Breast epithelium (tissue), 4 donors: ENCODE data around the gene MC3R. TPM values are rescaled to one million over a fixed set of nuclear protein-coding genes. Genes with fewer than 3 reads are reported as not detected.

ENCODE experiments used
- DNase-seq, 2 donors: peaks; one replicate each; pipeline ENCODE4 v3.0.0-alpha.2; 2019; ENCODE audit warnings: low spot score in 2 of 2
- H3K27ac ChIP-seq, 2 donors: fragments of 200-600 bp; sonication (generic) in 1 of 2; one replicate each; pipeline ENCODE4 v1.5.1; 2016 to 2019; ENCODE audit warnings: mild to moderate bottlenecking in 1 of 2
- H3K27me3 ChIP-seq, 2 donors: fragments of 200-600 bp; sonication (generic) in 1 of 2; one replicate each; pipeline versions ENCODE4 v1.5.1 to v1.6.0; 2017 to 2019; ENCODE audit warnings: control low read depth in 1 of 2, mild to moderate bottlenecking in 1 of 2
- H3K36me3 ChIP-seq: fragments of 200-600 bp; one replicate; pipeline ENCODE4 v1.5.1; 2019
- H3K4me1 ChIP-seq, 2 donors: fragments of 200-600 bp; sonication (generic); one replicate each; pipeline ENCODE4 v1.5.1; 2016 to 2019; ENCODE audit warnings: control low read depth in 1 of 2
- H3K4me3 ChIP-seq, 3 donors: fragments of 200-600 bp; sonication (generic); 1 replicate in 2 of 3; 2 replicates in 1 of 3; pipeline ENCODE4 v1.5.1; 2016 to 2019; ENCODE audit warnings: mild to moderate bottlenecking in 3 of 3, moderate library complexity in 2 of 3
- H3K9me3 ChIP-seq, 2 donors: fragments of 200-600 bp; sonication (generic) in 1 of 2; one replicate each; pipeline ENCODE4 v1.5.1; 2016 to 2019; ENCODE audit warnings: control low read depth in 1 of 2
- CTCF ChIP-seq, 3 donors: fragments of 450-650 bp; IDR thresholded peaks; one replicate each; pipeline ENCODE4 v1.5.1; 2016 to 2017; ENCODE audit warnings: antibody characterized with exemption in 3 of 3, mild to moderate bottlenecking in 3 of 3, moderate library complexity in 3 of 3
- POLR2A ChIP-seq: fragments of 450-650 bp; IDR thresholded peaks from one replicate; pipeline ENCODE4 v1.6.1; 2016; ENCODE audit warnings: antibody characterized with exemption, mild to moderate bottlenecking, moderate library complexity
- POLR2AphosphoS5 ChIP-seq, 3 donors: sonication (generic); formaldehyde crosslinking; IDR thresholded peaks; one replicate each; pipeline ENCODE4 v1.6.1; 2017; ENCODE audit warnings: antibody characterized with exemption in 3 of 3
- intact Hi-C: fragments of 100-400 bp; cut with DNase I; formaldehyde crosslinking; loops from one replicate; pipeline ENCODE4 v1.15.1; 2023; ENCODE audit warnings: low total_unique reads
- total RNA-seq, 3 donors: library from RNA; depleted of rRNA; stranded (reverse); fragments of >200 nt; gene quantifications; one replicate each; pipeline ENCODE4 v1.1.0, GENCODE V29; 2016

MC3R gene
- total RNA-seq, 3 donors from 2014 or later = not detected

- no peaks in the 10 kb centered on the region for H3K9me3 ChIP-seq
- intact Hi-C loops = no loop called here
- DNase-seq = no peak
- no peak for TF ChIP-seq POLR2A
- no peak for TF ChIP-seq POLR2AphosphoS5 (IDR thresholded peaks at IDR 0.05)
- no peak for TF ChIP-seq CTCF (IDR thresholded peaks at IDR 0.05)
- no peaks in the 10 kb centered on the region for H3K27me3 ChIP-seq
- no peak overlapping the region for H3K4me3 ChIP-seq
- H3K36me3 ChIP-seq = no peaks in the 10 kb centered on the region
- no peaks in the 10 kb centered on the region for H3K4me1 ChIP-seq
- no peak overlapping the region for H3K27ac ChIP-seq
Measured at GRCh38 chr20:56285496-56285895, 37.0 kb downstream of the MC3R start.

GRCh38 chr20:56289652-56290051 is 41.1 kb downstream of the MC3R start:
- H3K4me3 ChIP-seq = no peak overlapping the region
- intact Hi-C loops = no loop called here
- no peaks in the 10 kb centered on the region for H3K4me1 ChIP-seq
- no peaks in the 10 kb centered on the region for H3K36me3 ChIP-seq
- H3K27me3 ChIP-seq = peaks cover 0 to 5% of the 10 kb centered on the region in 2 donors
- H3K9me3 ChIP-seq = no peaks in the 10 kb centered on the region
- H3K27ac ChIP-seq = no peak overlapping the region
- TF ChIP-seq CTCF (IDR thresholded peaks at IDR 0.05) (no peak), POLR2A (no peak), POLR2AphosphoS5 (IDR thresholded peaks at IDR 0.05) (no peak)
- no peak for DNase-seq

- H3K9me3 ChIP-seq = no peaks in the 10 kb centered on the region
- H3K4me3 ChIP-seq = no peak overlapping the region
- intact Hi-C loops = no loop called here
- no peak for DNase-seq
- H3K36me3 ChIP-seq = no peaks in the 10 kb centered on the region
- no peaks in the 10 kb centered on the region for H3K27me3 ChIP-seq
- TF ChIP-seq POLR2A = no peak
- TF ChIP-seq POLR2AphosphoS5 (IDR thresholded peaks at IDR 0.05) = no peak
- TF ChIP-seq CTCF (IDR thresholded peaks at IDR 0.05) = no peak
- no peak overlapping the region for H3K27ac ChIP-seq
- H3K4me1 ChIP-seq = no peaks in the 10 kb centered on the region
Measured at GRCh38 chr20:56299362-56299761, 50.8 kb downstream of the MC3R start.

Other genes starting within 250 kb of the MC3R start
- gene CBLN4, start 243.2 kb upstream of the MC3R start, total RNA-seq = 1 to 10 TPM in 1 of 3 donors, under 1 TPM in 1, not detected in 1; 0.33 to 1.0 TPM
- 10 to 100 TPM; 62.6 to 100.0 (median 80.8) TPM for gene FAM210B, start 110.2 kb downstream of the MC3R start, total RNA-seq
- gene AURKA, start 143.5 kb downstream of the MC3R start, total RNA-seq = 1 to 10 TPM in 2 of 3 donors, under 1 TPM in 1; 0.98 to 2.2 (median 1.6) TPM
- 10 to 100 TPM; 17.1 to 53.4 (median 35.7) TPM for gene CSTF1, start 143.9 kb downstream of the MC3R start, total RNA-seq
- gene CASS4, start 163.5 kb downstream of the MC3R start, total RNA-seq = 1 to 10 TPM; 1.6 to 3.4 (median 2.2) TPM
- gene RTF2, start 219.9 kb downstream of the MC3R start, total RNA-seq = 10 to 100 TPM; 58.0 to 80.0 (median 66.3) TPM